ENCODE data around the gene TRIML1.

GRCh38 chr4:188194421-188194820, 55.2 kb downstream of the TRIML1 start:
- TF ChIP-seq EZH2phosphoT487 (IDR thresholded peaks at IDR 0.05; ENCODE audit: insufficient read depth, low read depth) (no peak), EZH2 (IDR thresholded peaks at IDR 0.05; ENCODE audit: insufficient read depth, poor library complexity, severe bottlenecking) (no peak)
